Adrenal gland (tissue), 12 donors: Measurements from ENCODE around the gene KCNK6. TPM values are rescaled to one million over a fixed set of nuclear protein-coding genes. Genes with fewer than 3 reads are reported as not detected.

ENCODE experiments used
- DNase-seq, 7 donors: peaks; one replicate each; pipeline ENCODE4 v3.0.0-alpha.2; 2019 to 2020
- H3K27ac ChIP-seq, 5 donors: fragments of 200-600 bp; sonication (generic) in 4 of 5; 1 replicate in 3 of 5; 2 replicates in 2 of 5; pipeline versions ENCODE4 v1.5.1 to v1.8.0; 2016 to 2020; ENCODE audit warnings: mild to moderate bottlenecking in 1 of 5
- H3K27me3 ChIP-seq: fragments of 200-600 bp; 2 replicates; pipeline ENCODE4 v1.8.0; 2021
- H3K36me3 ChIP-seq, 2 donors: fragments of 200-600 bp; replicated peaks in 1 of 2; 1 replicate in 1 of 2; 2 replicates in 1 of 2; pipeline versions ENCODE4 v1.5.1 to v1.8.0; 2018 to 2022
- H3K4me1 ChIP-seq, 2 donors: fragments of 200-600 bp; replicated peaks in 1 of 2; 1 replicate in 1 of 2; 2 replicates in 1 of 2; pipeline versions ENCODE4 v1.5.1 to v1.8.0; 2018 to 2021
- H3K4me3 ChIP-seq, 4 donors: fragments of 200-600 bp; sonication (generic) in 3 of 4; one replicate each; pipeline ENCODE4 v1.5.1; 2016 to 2018
- H3K9me3 ChIP-seq, 3 donors: fragments of 200-600 bp; sonication (generic) in 1 of 3; replicated peaks in 1 of 3; 1 replicate in 2 of 3; 2 replicates in 1 of 3; pipeline versions ENCODE4 v1.5.1 to v1.8.0; 2016 to 2021
- CTCF ChIP-seq, 6 experiments: fragments of 450-650 bp in 4 of 6; fragments of 200-600 bp in 2 of 6; sonication (generic) in 1 of 6; IDR thresholded peaks; 1 replicate in 5 of 6; 2 replicates in 1 of 6; pipeline versions ENCODE4 v1.5.1 to v1.8.0; 2016 to 2021; ENCODE audit warnings: antibody characterized with exemption in 6 of 6, mild to moderate bottlenecking in 2 of 6, moderate library complexity in 1 of 6
- POLR2A ChIP-seq, 2 donors: fragments of 450-650 bp; IDR thresholded peaks; one replicate each; pipeline ENCODE4 v1.6.1; 2017; ENCODE audit warnings: antibody characterized with exemption in 2 of 2, mild to moderate bottlenecking in 2 of 2, moderate library complexity in 1 of 2
- WGBS, 4 donors: extraction: QIAGEN DNeasy Blood & Tissue Kit in 2 of 4; methylation state at CpG; one replicate each; pipeline versions ENCODE4 v1.1.5 to v1.1.7; 2013 to 2017; 5-methylcytosine and 5-hydroxymethylcytosine counted together
- intact Hi-C, 2 donors: fragments of 100-400 bp; cut with DNase I; formaldehyde crosslinking; loops; one replicate each; pipeline versions ENCODE4 v1.14.1 to v1.15.0; 2022 to 2023
- polyA plus RNA-seq, 3 donors: library from polyadenylated mRNA; stranded (reverse); fragments of 200-250 nt in 2 of 3; fragments of 350-450 nt in 1 of 3; fragmentation: Illumina TruSeq in 1 of 3; extraction: RNeasy Lipid Tissue Mini Kit (QIAGEN cat#74804) in 1 of 3; gene quantifications; one replicate each; pipeline ENCODE4 v1.2.3, GENCODE V29; 2013 to 2014
- total RNA-seq, 9 donors: library from RNA; depleted of rRNA in 4 of 9; stranded (reverse); fragments of >200 nt in 4 of 9; fragments of 120-200 nt in 1 of 9; fragmentation: NEBNext Ultra II Directional in 1 of 9; extraction: Animal tissue kit (Norgen Biotek cat#: 25700) in 1 of 9; gene quantifications; one replicate each; pipeline versions ENCODE4 v1.1.0 to v1.2.4, GENCODE V29; 2013 to 2023
- donor health status: healthy with polysubstance abuse.
- donor health status: Bipolar disorder and iron deficiency.
- donor health status: DM: yes; HTN: yes; CAD: no.
- donor health status: DM: no; HTN: no; CAD: no.
- donor health status: DM: no; HTN: no; CAD: no.
- donor health status: DM: yes; HTN: yes; CAD: no.

The KCNK6 gene
- total and polyA plus RNA-seq, 12 donors = 1.2 to 6.0 (median 4.0) TPM

DNA sequence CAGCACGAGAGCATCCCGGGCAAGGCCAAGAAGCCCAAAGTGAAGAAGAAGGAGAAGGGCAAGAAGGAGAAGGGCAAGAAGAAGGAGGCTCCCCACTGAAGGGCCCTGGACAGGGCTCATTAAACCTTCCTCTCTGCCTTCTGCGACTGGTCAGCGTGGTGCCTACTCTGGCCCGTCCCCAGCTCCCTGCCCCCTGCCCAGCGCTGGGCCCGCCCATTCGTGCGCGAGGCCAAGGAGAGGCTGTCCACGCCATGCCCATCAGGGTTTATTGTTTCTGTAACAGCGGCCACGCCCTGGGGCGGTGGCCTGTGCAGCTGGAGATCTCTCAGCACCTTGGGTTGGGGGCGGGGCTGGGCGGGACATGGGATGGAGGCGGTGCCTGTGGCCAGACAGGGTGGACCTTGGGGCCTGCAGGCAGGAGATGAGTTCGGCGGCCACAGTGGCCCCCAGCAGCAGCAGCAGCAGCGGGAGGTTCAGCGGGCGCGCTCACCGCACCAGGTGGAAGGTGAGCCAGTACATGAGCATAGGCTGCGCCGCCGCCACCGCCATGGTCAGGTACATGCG, 14.7 kb upstream of the KCNK6 start:
- intact Hi-C loops = no loop called here
- WGBS, 4 donors = 81 to 86% (median 84%) methylated on average over 20 to 29 of the region's 29 CpGs
- TF ChIP-seq CTCF (IDR thresholded peaks at IDR 0.05) = no peak
- no peak for TF ChIP-seq POLR2A (IDR thresholded peaks at IDR 0.05)
- H3K4me1 ChIP-seq = no peaks in the 10 kb centered on the region
- peak overlapping the region in 1 of 5 donors; percentile 69 for H3K27ac ChIP-seq
- H3K4me3 ChIP-seq = no peak overlapping the region
- DNase-seq = peak in 3 of 7 donors; percentile 27 to 75 (median 37)
- no peaks in the 10 kb centered on the region for H3K27me3 ChIP-seq
- no peaks in the 10 kb centered on the region for H3K9me3 ChIP-seq
- peaks cover 0 to 18% of the 10 kb centered on the region in 2 donors for H3K36me3 ChIP-seq

DNA sequence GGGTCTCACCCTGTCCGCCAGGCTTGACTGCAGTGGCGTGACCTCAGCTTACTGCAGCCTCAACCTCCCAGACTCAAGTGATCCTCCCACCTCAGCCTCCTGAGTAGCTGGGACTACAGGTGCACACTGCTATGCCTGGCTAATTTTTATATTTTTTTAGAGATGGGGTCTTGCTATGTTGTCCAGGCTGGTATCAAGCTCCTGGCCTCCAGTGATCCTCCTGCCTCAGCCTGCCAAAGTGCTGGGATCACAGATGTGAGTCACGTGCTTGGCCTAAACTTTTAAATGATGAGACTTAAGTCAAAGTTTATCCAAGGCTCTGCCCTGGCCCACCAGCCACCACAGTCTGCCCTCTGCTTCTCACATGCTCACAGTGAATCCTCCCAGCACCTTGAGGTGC, 13.4 kb upstream of the KCNK6 start:
- DNase-seq = no peak
- Histone ChIP-seq H3K4me1 (no peaks in the 10 kb centered on the region), H3K9me3 (no peaks in the 10 kb centered on the region), H3K27ac (no peak overlapping the region), H3K4me3 (no peak overlapping the region), H3K27me3 (no peaks in the 10 kb centered on the region), H3K36me3 (peaks cover 0 to 18% of the 10 kb centered on the region in 2 donors)
- TF ChIP-seq CTCF (IDR thresholded peaks at IDR 0.05) = no peak
- TF ChIP-seq POLR2A (IDR thresholded peaks at IDR 0.05) = no peak
- 89 to 94% (median 94%) methylated on average over 3 of the region's 3 CpGs for WGBS, 4 donors
- intact Hi-C loops = no loop called here

DNA sequence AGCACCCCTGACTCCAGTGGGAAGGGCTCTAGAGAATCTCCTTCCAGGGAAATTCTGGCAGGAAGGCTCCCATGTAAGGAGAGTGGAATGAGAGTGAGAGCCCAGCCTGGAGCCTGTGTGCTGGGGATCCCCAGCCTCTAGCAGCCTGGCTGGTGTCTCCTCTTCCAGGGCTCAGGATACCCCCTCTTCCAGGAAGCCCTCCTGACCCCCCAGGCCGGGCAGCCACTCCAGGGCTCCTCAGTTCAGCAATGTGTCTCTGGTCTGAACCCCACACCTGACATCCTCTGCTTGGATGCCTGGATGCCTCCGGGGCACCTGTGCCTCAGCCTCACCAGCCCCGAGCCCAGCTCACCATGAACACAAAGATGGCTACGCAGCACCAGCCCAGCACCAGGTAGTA, 12.6 kb upstream of the KCNK6 start:
- Histone ChIP-seq H3K27ac (no peak overlapping the region), H3K4me1 (no peaks in the 10 kb centered on the region), H3K36me3 (peaks cover 0 to 18% of the 10 kb centered on the region in 2 donors), H3K27me3 (no peaks in the 10 kb centered on the region), H3K4me3 (no peak overlapping the region), H3K9me3 (no peaks in the 10 kb centered on the region)
- intact Hi-C loops = no loop called here
- WGBS, 4 donors = 94 to 98% (median 97%) methylated on average over 3 to 4 of the region's 4 CpGs; no CpG with 5 or more reads in 1 of the 4 donors
- DNase-seq = no peak
- TF ChIP-seq CTCF (IDR thresholded peaks at IDR 0.05) = no peak
- TF ChIP-seq POLR2A (IDR thresholded peaks at IDR 0.05) = no peak

DNA sequence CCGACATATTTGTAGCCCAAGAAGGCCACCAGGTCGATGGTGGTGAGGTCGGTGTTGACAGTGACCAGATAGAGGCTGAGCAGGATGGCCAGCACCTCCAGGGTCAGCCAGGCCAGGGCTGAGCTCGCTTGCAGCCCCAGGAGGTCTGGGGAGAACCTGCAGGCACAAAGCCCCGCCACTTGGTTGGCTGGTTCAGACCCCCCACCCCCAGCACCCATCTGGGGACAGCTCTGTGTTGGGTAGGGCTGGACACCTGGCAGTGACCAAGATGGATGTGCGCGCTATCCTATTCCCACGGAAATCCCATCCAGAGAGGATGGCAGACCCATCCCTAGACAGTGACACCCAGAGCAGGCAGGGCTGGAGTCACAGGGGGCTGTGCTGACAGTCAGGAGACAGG, 12.0 kb upstream of the KCNK6 start:
- Histone ChIP-seq H3K4me3 (no peak overlapping the region), H3K27me3 (no peaks in the 10 kb centered on the region), H3K27ac (no peak overlapping the region), H3K4me1 (no peaks in the 10 kb centered on the region), H3K9me3 (no peaks in the 10 kb centered on the region), H3K36me3 (peaks cover 0 to 18% of the 10 kb centered on the region in 2 donors)
- DNase-seq = no peak
- 63 to 91% (median 80%) methylated on average over 1 to 8 of the region's 8 CpGs for WGBS, 4 donors
- intact Hi-C loops = no loop called here
- no peak for TF ChIP-seq POLR2A (IDR thresholded peaks at IDR 0.05)
- TF ChIP-seq CTCF (IDR thresholded peaks at IDR 0.05) = no peak
